GM12878 (cell line): ENCODE measurements around the gene KCNA2.

ENCODE experiments used
- CTCF ChIP-seq, 3 experiments: IDR thresholded peaks in 2 of 3; conservative IDR thresholded peaks in 1 of 3; 2 replicates each; pipeline ENCODE4 v1.5.1; 2011; ENCODE audit warnings: low read depth in 3 of 3, low read length in 3 of 3, mild to moderate bottlenecking in 3 of 3, control low read depth in 2 of 3, moderate library complexity in 2 of 3, inconsistent platforms in 1 of 3, mixed read lengths in 1 of 3; ENCODE audit not compliant: control insufficient read depth in 2 of 3, insufficient read depth in 1 of 3; ENCODE audit errors: extremely low read depth in 1 of 3
- EP300 ChIP-seq, 2 experiments: fragments of 150-350 bp in 1 of 2; IDR thresholded peaks; 2 replicates each; pipeline ENCODE4 v1.6.1; 2011 to 2012; ENCODE audit warnings: low read depth in 2 of 2, low read length in 2 of 2, borderline replicate concordance in 1 of 2, improper control_type of control experiment in 1 of 2, inconsistent platforms in 1 of 2; ENCODE audit not compliant: control insufficient read depth in 1 of 2
- POLR2A ChIP-seq: IDR thresholded peaks from 2 replicates; pipeline ENCODE4 v1.6.1; 2011; ENCODE audit warnings: low read depth, mild to moderate bottlenecking, low read length
- RAD21 ChIP-seq: IDR thresholded peaks from 2 replicates; pipeline ENCODE4 v1.6.1; 2011; ENCODE audit warnings: mild to moderate bottlenecking, low read depth, low read length, moderate library complexity; ENCODE audit not compliant: insufficient read depth
- SIN3A ChIP-seq: IDR thresholded peaks from 2 replicates; pipeline ENCODE4 v1.6.1; 2012; ENCODE audit warnings: low read depth, low read length, improper control_type of control experiment

DNA sequence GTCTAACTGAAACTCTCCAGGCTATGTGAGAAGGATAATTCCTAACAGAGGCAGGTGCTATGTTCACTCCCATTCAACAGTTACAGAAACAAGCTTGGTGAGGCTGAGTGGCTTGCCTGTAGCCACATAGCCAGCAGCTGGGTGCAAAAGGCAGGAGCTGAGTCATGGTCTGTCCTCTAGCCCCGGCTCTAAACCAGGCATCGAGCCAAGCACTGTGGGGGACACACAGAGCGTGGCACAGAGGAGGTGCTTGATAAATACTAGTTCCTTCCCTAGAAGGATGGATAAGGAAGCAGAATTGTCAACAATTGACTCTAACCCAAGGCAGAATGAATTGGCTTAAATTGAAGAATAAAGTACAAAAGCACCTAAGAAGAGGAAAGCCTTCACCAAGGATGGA lies 10.4 kb upstream of the KCNA2 start:
- TF ChIP-seq RAD21 (no peak), POLR2A (no peak), EP300 (IDR thresholded peaks at IDR 0.05; ENCODE audit: borderline replicate concordance in 1 of 2, control insufficient read depth in 1 of 2, low read depth in 2 of 2, low read length in 2 of 2) (no peak), CTCF (IDR thresholded peaks at IDR 0.05 in 2 of 3, conservative IDR thresholded peaks at IDR 0.05 in 1 of 3; ENCODE audit: control insufficient read depth in 2 of 3, extremely low read depth in 1 of 3, insufficient read depth in 1 of 3, low read depth in 3 of 3, low read length in 3 of 3) (no peak), SIN3A (no peak)
